ENCODE results near the gene TAF6. TPM values are rescaled to one million over a fixed set of nuclear protein-coding genes. Genes with fewer than 3 reads are reported as not detected.

The TAF6 gene
- total RNA-seq, 4 donors from 2014 or later, result 37.1 to 74.3 (median 42.1) TPM

DNA sequence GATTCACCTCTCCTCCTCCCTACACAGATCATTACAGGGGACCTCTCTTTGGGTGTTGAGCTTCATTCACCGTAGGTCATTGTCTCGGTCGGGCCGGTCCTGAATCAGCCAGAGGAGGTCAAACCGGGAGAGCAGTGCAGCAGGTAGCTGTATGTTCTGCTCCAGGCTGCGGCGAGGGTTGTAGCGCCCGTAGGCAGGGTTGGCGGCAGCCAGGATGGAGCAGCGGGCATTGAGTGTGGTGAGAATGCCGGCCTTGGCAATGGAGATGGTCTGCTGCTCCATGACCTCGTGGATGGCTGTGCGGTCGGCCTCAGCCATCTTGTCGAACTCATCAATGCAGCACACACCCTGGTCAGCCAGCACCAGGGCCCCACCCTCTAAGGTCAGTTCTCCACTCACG, 23.5 kb downstream of the TAF6 start:
- no peak for DNase-seq (ENCODE audit: low spot score in 2 of 2)
- WGBS, 2 donors, result 94 to 95% methylated on average over 13 to 17 of the region's 17 CpGs
- TF ChIP-seq, protein P1, sequence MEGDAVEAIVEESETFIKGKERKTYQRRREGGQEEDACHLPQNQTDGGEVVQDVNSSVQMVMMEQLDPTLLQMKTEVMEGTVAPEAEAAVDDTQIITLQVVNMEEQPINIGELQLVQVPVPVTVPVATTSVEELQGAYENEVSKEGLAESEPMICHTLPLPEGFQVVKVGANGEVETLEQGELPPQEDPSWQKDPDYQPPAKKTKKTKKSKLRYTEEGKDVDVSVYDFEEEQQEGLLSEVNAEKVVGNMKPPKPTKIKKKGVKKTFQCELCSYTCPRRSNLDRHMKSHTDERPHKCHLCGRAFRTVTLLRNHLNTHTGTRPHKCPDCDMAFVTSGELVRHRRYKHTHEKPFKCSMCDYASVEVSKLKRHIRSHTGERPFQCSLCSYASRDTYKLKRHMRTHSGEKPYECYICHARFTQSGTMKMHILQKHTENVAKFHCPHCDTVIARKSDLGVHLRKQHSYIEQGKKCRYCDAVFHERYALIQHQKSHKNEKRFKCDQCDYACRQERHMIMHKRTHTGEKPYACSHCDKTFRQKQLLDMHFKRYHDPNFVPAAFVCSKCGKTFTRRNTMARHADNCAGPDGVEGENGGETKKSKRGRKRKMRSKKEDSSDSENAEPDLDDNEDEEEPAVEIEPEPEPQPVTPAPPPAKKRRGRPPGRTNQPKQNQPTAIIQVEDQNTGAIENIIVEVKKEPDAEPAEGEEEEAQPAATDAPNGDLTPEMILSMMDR (IDR thresholded peaks at IDR 0.05), result no peak
- TF ChIP-seq POLR2A (IDR thresholded peaks at IDR 0.05), result no peak
- intact Hi-C loops (cut with DNase I; ENCODE audit: low total_unique reads), result no loop called here
- H3K4me3 ChIP-seq (ENCODE audit: low read depth, poor library complexity, severe bottlenecking), result no peak overlapping the region

DNA sequence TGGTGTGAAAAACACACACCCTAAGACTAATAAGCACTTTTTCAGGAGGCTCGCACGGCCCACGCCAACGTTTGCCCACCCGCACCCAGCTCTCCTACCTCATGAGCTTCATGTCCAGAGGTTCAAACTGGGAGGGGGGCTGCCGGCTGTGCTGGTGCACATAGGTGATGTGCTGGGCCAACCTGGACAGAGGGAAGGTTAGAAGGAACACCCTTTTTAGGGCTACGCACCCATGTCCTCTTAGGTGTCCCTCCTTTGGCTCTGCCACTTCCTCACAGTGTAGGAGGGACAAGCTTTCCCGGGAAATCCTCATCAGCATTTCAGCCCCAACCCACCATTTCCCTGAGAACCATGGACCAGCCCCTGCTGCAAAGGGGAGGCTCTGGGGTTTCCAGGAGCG, 23.9 kb downstream of the TAF6 start:
- DNase-seq (ENCODE audit: low spot score in 2 of 2), result no peak
- TF ChIP-seq, protein P1 (IDR thresholded peaks at IDR 0.05), result no peak
- TF ChIP-seq POLR2A (IDR thresholded peaks at IDR 0.05), result no peak
- H3K4me3 ChIP-seq (ENCODE audit: low read depth, poor library complexity, severe bottlenecking), result no peak overlapping the region
- intact Hi-C loops (cut with DNase I; ENCODE audit: low total_unique reads), result no loop called here
- 81 to 88% methylated on average over 9 of the region's 9 CpGs for WGBS, 2 donors

GRCh38 chr7:100093925-100094486, 25.2 kb downstream of the TAF6 start:
- DNase-seq (ENCODE audit: low spot score in 2 of 2), result no peak
- no peak overlapping the region for H3K4me3 ChIP-seq (ENCODE audit: low read depth, poor library complexity, severe bottlenecking)
- intact Hi-C loops (cut with DNase I; ENCODE audit: low total_unique reads), result no loop called here
- no peak for TF ChIP-seq POLR2A (IDR thresholded peaks at IDR 0.05)
- TF ChIP-seq, protein P1 (IDR thresholded peaks at IDR 0.05), result no peak
- WGBS, 2 donors, result 79 to 83% methylated on average over 16 of the region's 16 CpGs

GRCh38 chr7:100093498-100093897, 25.7 kb downstream of the TAF6 start:
- no peak for TF ChIP-seq POLR2A (IDR thresholded peaks at IDR 0.05)
- TF ChIP-seq, protein P1 (IDR thresholded peaks at IDR 0.05), result no peak
- intact Hi-C loops (cut with DNase I; ENCODE audit: low total_unique reads), result no loop called here
- no peak overlapping the region for H3K4me3 ChIP-seq (ENCODE audit: low read depth, poor library complexity, severe bottlenecking)
- no peak for DNase-seq (ENCODE audit: low spot score in 2 of 2)
- WGBS, 2 donors, result 45 to 58% methylated on average over 11 to 13 of the region's 13 CpGs

- 59 to 61% methylated on average over 8 of the region's 8 CpGs for WGBS, 2 donors
- intact Hi-C loops (cut with DNase I; ENCODE audit: low total_unique reads), result no loop called here
- DNase-seq (ENCODE audit: low spot score in 2 of 2), result no peak
- no peak overlapping the region for H3K4me3 ChIP-seq (ENCODE audit: low read depth, poor library complexity, severe bottlenecking)
- no peak for TF ChIP-seq POLR2A (IDR thresholded peaks at IDR 0.05)
- TF ChIP-seq, protein P1 (IDR thresholded peaks at IDR 0.05), result no peak
Measured at GRCh38 chr7:100093054-100093453, 26.1 kb downstream of the TAF6 start.
